ENCODE measurements around the gene C5orf47.

GRCh38 chr5:174003795-174004194 is 14.8 kb downstream of the C5orf47 start:
- TF ChIP-seq POLR2A (IDR thresholded peaks at IDR 0.05; ENCODE audit: low read length): no peak
- no peak for TF ChIP-seq GATA1 (IDR thresholded peaks at IDR 0.05; ENCODE audit: low read depth, low read length)

Data from erythroblast (primary cell).